GM18517 (cell line): ENCODE results near the gene KRTAP19-2.
"Not testable (repeated sequence)": the region's sequence is repeated elsewhere in the genome, so short reads cannot be mapped to it uniquely, and the experiment has no call there.

Source experiments
- ATAC-seq: cut with Tn5 transposase; IDR thresholded peaks from one replicate; pipeline ENCODE4 v1.9.1; 2021; ENCODE audit warnings: mild to moderate bottlenecking, moderate library complexity; ENCODE audit not compliant: unreplicated experiment

The KRTAP19-2 gene, protein sequence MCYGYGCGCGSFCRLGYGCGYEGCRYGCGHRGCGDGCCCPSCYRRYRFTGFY

GRCh38 chr21:30487336-30487735, at the start of gene KRTAP19-2:
KRTAP19-2 (minus strand) TSS chr21:30487436; CDS start chr21:30487348, 88 bp downstream.
- ATAC-seq, result no peak

DNA sequence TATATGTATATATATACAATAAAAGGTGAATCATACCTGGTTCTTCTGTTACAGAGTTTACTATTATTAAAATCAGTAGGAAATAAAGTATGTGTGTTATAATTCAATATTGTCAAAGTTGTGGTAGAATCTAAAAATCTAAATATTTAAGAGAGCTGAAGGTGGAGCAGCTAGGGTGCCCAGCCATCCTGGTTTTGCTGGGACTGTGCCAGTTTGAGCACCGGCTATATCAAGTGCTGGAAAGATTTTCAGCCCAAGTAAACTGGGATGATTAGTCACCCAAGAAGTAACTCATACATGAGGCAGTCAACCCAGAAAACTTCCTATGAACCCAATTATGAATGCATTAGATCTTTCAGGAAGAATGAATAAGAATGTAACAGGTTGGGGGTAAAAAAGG, 31.6 kb upstream of the KRTAP19-2 start:
- ATAC-seq, result no peak

DNA sequence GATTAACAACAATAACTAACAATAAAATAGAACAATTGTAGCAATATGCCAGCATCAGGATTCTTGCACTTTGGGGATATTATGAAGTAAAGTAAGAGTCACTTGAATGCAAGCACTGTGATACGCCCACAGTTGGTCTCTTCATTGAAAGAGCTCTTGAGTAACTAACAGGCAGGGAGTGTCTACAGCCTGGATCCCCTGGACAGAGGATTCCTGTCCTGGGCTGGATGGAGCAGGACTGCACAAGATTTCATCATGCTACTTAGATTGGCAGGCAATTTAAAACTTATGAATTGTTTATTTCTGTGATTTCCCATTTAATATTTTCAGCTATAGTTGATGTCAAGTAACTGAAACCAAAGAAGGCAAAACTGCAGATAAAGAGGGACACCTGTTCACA, 28.4 kb upstream of the KRTAP19-2 start:
- no peak for ATAC-seq

DNA sequence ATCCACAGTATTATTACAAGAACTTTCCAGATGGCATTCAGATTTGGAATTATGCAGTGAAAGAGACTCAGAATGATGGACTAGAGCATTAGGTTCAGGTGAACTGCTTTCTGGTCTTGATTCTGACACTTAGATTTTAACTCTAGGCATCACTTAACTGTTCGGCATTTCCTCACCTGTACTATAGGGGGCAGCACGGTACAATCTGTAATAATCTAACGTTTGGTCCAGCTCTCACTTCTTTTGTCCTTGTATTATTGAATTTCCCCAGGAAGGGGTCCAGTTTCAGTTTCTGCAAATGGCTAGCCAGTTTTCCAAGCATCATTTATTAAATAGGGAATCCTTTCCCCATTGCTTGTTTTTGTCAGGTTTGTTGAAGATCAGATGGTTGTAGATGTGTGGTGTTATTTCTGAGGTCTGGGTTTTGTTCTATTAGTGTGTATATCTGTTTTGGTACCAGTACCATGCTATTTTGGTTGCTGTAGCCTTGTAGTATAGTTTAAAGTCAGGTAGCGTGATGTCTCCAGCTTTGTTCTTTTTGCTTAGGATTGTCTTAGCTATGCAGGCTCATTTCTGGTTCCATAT, 18.5 kb upstream of the KRTAP19-2 start:
- not testable (repeated sequence) for ATAC-seq

- ATAC-seq, result no peak
Observed at GRCh38 chr21:30502041-30502440, 14.8 kb upstream of the KRTAP19-2 start, which contains the start of gene KRTAP19-5. KRTAP19-5 (minus strand) TSS chr21:30502141; CDS start chr21:30502090, 51 bp downstream.

DNA sequence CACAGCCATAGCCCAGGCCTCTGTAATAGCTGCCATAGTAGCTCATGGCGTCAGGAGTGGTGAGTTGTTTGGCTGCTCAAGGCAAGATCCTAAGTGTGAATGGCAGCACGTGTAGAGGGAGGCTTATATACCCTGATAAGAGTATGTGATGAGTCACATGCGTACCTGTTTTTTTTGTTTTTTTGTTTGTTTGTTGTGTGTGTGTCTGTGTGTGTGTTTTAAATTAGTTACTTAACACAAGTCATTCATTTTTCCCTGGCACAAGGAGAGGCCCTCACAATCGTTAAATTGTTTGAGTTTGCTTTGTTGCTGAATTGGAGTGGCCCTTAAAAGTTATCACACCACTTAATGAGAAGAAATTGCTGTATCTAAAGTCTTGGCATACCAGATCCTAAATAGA, 9.8 kb upstream of the KRTAP19-2 start, which contains the start of gene KRTAP19-4:
KRTAP19-4 (minus strand) TSS at position 101 of the 400 bp plus-strand sequence; CDS start at position 46, 55 bp downstream.
- ATAC-seq, result no peak

DNA sequence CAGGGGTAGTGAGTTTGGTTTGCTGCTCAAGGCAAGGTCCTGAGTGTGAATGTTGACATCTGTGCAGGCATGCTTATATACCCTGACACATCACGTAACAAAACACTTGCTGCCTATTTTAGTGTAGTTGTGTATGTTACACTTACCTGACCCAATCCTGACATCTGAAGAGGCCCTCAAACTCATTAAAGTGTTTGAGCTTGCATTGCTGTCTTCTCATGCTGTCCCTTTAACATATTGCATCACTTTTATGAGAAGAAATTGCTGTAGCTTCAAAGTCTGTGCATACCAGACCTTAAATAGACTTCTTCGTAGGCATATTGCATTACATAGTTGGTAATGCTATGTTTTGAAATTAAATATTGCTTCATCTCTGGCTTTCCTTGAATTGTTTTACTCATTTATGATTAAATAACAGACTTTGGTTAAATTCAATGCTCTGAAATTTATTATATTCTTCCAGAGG, 4.8 kb upstream of the KRTAP19-2 start, which contains the start of gene KRTAP19-3:
KRTAP19-3 (minus strand) TSS at position 51 of the 466 bp plus-strand sequence. CDS start 56 bp downstream, outside the sequence.
- no peak for ATAC-seq

DNA sequence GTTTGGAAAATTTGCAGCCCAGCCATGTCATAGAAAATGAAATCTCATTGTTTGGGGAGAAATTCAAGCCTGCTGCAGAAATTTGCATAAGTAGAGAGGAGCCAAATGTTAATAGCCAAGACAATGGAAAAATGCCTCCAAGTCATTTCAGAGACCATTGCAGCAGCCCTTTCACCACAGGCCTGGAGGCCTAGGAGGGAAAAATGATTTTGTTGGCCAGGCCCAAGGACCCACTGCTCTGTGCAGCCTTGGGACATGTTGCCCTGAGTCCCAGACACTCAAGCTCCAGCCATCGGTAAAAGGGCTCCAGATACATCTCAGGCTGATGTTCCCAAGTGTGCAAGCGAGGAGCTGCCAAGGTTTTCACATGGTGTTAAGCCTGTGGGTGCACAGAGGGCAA, 1.1 kb downstream of the KRTAP19-2 start:
- no peak for ATAC-seq

- ATAC-seq, result no peak
Observed at GRCh38 chr21:30482130-30482529, 5.1 kb downstream of the KRTAP19-2 start.

- no peak for ATAC-seq
Observed at GRCh38 chr21:30480145-30480544, 7.1 kb downstream of the KRTAP19-2 start, which contains the start of gene KRTAP19-1. KRTAP19-1 (minus strand) TSS chr21:30480367; CDS start chr21:30480317, 50 bp downstream.

- ATAC-seq, result no peak
Observed at GRCh38 chr21:30479259-30479658, 8.0 kb downstream of the KRTAP19-2 start.

DNA sequence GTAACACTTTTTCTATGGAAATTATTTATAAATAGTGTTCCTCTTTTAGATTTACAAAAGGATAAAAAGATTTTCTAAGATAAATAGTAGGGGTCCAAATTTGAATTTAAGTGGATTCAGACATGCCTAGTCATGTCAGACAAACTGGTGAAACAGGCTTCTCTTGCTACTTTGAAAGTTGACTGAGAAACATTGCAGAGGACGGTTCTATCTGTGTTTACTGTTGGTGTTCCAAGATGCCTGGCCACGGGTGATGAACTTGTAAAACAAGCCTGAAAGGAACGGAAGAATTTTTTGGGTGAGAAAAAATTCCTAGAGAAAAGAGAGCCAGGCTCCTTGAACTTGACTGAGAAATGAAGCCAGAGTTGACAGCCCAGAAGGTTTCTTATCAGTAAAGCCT, 9.2 kb downstream of the KRTAP19-2 start:
- no peak for ATAC-seq

DNA sequence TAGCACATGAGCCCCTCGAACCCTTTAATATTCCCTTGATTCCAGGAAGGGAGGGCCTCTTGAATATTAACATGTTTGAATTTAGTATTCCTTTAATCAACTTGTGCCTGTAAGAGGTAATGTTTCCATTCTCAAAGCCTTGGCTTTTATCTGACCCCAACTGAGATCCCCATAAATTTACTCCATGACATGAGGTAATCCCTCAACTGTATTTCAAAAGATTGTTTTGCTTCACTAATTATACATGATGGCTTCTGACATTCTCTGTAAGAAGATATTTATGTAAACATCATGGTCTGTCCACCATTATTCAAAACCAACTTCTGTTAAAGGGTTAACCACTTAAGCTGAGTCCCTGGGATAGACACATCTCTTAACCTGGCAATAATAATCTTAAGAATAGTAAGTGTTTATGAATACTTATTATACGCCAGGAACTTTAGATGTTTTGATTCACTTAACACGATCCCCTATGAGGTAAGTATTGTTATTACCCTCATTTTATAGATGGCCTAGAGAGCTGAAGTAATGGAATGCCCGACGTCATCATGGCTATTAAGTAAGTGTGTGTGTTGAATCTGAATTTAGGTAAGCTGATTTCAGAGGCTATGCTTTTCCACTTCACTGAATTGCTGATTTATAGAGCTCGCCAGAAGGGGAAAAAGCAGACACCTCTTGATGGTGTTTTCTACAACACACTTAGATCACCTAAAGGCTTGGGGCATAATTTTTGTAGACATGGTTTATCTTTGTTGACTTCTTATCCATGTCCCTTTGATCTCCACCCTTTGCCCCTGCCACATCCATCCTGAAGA, 18.1 kb downstream of the KRTAP19-2 start:
- no peak for ATAC-seq

DNA sequence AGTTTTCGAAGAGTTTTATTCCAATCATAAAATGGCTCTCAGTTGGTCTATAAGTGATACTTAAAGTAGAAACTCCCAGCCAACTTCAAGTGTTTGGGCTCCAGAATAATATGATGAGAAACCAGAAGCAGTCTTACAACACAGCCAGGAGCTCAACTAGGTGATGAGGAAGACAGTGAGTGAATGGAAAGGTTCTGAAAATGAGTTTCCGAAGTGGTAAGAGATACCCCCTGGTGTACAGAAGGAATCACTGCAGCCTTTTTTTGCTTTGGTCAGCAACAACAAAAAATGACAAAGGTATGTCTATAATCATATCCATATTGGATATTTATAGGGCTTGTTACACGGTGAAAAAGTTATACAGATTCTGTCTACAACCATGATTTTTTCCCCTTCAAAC, 23.5 kb downstream of the KRTAP19-2 start:
- no peak for ATAC-seq

DNA sequence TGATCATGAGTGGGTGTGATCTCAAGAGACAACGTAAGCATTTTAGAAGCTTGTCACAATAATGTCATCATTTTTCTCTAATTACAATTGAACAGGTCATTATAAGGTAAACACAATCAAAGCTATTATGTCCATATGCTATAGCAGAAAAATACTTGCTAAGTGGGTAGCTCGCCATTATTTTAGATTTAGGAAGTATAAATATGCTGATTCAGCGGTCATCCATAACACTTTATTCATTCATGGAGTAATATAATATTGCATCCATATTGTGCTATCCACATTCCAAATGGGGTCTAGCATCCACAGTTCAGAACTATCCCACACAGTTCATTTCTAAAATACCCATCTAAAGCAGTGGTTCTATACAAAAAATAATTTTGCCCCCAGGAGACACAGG, 38.7 kb downstream of the KRTAP19-2 start:
- no peak for ATAC-seq

DNA sequence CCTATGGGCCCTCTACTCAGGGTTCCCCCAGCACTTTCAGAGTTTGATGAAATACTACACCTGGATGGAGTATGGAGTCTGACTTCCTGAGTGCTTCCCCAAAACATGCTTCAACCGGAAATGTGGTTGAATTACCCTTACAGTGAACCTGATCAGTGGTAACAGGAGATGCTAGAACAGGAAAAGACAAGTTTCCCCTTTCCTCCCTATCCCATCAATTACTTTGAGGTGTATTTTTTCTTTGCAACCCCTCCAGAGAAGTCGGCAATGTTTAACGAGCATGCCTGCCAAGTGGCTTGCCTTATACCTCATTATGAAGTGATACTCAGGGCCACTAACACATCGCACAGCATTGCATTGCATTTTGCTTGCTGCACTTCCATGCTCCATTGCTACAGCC, 40.2 kb downstream of the KRTAP19-2 start:
- no peak for ATAC-seq

GRCh38 chr21:30444204-30444603, 43.0 kb downstream of the KRTAP19-2 start:
- ATAC-seq, result no peak

- ATAC-seq, result no peak
Observed at GRCh38 chr21:30443226-30443625, 44.0 kb downstream of the KRTAP19-2 start.

DNA sequence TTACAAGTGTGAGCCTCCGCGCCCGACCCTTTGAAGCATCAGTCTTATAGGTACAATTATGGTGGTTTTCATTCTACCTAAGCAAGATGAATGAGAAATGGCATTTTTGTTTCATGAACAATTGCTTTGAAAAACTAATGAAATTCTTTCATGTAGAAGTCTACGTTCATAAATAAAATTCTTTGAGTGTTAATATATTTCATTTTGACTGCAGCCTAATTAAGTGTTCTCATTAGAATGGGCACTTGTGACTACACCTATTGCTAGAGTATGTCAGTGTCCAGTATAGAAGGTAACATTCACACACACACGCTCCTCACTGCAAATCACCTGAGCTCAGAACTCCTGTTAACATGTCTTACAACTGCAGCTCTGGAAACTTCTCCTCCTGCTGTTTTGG, 47.3 kb downstream of the KRTAP19-2 start, which contains the start of gene KRTAP15-1:
KRTAP15-1 (plus strand) TSS at position 301 of the 400 bp plus-strand sequence; CDS start at position 354, 53 bp downstream.
- ATAC-seq, result no peak
